Fibroblast of mammary gland (primary cell): ENCODE measurements around the gene TBL1X.

Experiments
- DNase-seq: peaks from one replicate; pipeline ENCODE4 v3.0.0-alpha.2; 2010; ENCODE audit warnings: low read depth
- H3K4me3 ChIP-seq: 2 replicates; pipeline ENCODE4 v1.5.1; 2011; ENCODE audit warnings: low read depth, mild to moderate bottlenecking, low read length, moderate library complexity; ENCODE audit not compliant: control insufficient read depth
- TF ChIP-seq, protein P1 (sequence below): conservative IDR thresholded peaks from 2 replicates; pipeline ENCODE4 v1.5.1; 2011; ENCODE audit warnings: low read depth, low read length, inconsistent platforms; ENCODE audit not compliant: control insufficient read depth, insufficient read depth

The TBL1X gene

DNA sequence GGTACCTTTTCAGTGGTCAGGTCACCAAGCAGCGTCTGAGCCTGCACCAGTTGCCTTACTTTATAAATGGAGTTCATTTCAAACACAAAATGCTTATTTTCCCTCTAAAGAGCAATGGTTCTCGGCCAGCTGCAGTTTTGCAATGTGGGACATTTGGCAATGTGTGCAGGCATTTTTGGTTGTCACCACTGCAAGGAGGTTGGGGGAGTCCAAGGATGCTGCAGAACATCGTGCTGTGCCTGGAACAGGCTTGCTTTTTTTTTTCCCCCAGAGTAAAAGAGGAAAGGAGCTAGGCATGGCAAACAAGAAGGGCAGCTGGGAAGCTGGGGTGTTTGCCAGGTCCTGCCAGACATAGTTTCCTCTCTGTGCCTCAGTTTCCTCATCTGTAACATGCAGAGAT, 185.2 kb downstream of the TBL1X start:
- no peak overlapping the region for H3K4me3 ChIP-seq
- no peak for DNase-seq
- TF ChIP-seq, protein P1, sequence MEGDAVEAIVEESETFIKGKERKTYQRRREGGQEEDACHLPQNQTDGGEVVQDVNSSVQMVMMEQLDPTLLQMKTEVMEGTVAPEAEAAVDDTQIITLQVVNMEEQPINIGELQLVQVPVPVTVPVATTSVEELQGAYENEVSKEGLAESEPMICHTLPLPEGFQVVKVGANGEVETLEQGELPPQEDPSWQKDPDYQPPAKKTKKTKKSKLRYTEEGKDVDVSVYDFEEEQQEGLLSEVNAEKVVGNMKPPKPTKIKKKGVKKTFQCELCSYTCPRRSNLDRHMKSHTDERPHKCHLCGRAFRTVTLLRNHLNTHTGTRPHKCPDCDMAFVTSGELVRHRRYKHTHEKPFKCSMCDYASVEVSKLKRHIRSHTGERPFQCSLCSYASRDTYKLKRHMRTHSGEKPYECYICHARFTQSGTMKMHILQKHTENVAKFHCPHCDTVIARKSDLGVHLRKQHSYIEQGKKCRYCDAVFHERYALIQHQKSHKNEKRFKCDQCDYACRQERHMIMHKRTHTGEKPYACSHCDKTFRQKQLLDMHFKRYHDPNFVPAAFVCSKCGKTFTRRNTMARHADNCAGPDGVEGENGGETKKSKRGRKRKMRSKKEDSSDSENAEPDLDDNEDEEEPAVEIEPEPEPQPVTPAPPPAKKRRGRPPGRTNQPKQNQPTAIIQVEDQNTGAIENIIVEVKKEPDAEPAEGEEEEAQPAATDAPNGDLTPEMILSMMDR, result no peak

DNA sequence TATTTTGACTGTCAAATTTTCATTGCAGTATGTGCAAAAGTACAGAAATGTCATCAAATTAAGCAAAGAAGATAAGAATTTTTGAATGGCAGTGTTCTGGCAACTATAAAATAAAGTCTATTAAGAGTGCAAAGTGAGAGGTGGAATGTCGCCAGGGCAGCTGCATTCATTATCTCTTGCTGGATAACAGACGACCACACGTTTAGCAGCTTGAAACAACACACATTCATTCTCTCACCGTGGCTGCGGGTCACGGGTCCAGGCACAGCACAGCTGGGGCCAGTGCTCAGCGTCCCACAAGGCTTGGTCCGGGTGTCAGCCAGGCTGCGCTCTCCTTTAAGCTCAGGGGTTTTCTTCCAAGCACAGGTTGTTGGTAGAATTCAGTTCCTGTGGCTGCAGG, 186.9 kb downstream of the TBL1X start:
- TF ChIP-seq, protein P1, result no peak
- no peak overlapping the region for H3K4me3 ChIP-seq
- no peak for DNase-seq

DNA sequence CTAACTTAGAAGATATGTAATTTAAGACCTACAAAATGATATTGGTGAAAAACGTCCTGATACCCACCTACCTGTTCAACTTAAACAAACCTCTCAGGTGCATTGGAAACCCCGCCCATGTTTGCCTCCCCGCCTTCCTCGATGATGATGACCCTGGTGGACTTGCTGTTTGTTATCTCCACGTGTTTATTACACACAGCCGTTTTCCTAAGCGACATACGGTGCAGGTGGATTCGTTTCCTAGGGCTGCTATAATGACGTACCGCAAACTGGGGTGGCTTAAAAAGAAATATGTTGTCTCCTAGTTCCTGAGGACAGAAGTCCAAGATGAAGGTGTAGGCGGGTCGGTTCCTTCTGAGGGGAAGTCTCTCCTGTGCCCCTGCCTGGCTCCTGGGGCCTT, 190.1 kb downstream of the TBL1X start:
- TF ChIP-seq, protein P1, result no peak
- no peak for DNase-seq
- H3K4me3 ChIP-seq, result no peak overlapping the region

DNA sequence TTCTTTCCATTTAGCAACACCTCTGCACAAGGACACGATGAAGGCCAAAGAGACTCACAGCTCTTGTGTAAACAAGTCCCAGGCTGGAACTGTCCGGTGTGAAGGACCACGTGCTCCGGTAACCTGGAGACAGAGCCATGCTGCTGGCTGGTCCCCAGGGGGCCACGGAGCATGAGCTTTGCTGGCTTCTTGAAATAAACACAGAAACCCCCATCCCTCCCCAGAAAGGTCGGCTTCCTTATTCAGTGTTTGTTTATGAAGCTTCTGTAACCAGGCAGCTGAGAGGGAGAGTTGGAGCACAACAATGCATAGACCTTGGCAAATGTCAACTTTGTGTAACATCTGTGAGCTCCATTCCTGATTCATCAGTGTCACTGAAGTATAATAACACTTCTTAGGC, 191.4 kb downstream of the TBL1X start:
- TF ChIP-seq, protein P1, result no peak
- no peak for DNase-seq

DNA sequence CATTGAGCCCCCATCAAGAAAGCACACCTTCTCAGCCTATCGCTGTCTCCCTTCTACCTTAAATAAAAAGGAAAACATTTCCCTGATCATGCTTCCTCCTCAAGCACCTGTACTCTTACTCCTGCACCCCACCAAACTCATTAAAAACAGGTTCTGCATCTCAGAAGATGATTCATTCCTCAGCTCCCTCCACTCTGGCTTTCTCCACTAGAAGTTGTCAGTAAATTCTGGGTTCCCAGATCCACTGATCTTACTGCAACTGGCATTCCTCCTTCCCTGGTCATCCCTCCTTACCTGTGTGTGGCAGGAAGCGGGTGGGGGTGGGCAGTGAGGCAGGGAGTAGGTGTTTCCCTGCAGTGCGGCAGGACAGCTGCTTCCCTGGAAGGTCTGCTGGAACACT, 192.0 kb downstream of the TBL1X start:
- no peak for DNase-seq
- no peak overlapping the region for H3K4me3 ChIP-seq
- TF ChIP-seq, protein P1, result no peak

More for the DNA sequence above, 191.4 kb downstream of the TBL1X start:
- no peak overlapping the region for H3K4me3 ChIP-seq

DNA sequence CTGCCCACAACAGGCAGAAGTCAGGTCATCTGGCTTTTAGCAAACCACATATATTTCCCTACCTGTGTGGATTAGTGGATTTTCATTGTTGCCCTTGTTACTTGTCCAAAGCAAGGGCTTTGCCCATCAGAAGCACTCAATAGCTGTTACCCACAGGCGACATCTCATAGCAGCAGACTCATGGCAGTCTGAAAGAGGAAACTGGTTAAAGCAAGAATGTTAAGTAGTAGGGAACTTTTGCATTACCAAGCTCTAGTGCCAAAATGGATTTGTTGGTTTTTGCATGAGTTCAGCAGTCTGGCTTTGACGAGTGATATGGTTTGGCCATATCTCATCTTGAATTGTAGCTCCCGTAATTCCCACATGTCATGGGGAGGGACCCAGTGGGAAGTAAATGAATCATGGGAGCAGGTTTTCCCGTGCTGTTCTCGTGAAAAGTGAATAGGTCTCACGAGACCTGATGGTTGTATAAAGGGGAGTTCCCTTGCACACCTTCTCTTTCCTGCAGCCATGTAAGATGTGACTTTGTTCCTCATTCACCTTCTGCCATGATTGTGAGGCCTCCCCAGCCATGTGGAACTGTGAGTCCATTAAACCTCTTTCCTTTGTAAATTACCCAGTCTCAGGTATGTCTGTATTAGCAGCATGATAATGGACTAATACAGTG, 192.9 kb downstream of the TBL1X start:
- no peak overlapping the region for H3K4me3 ChIP-seq
- DNase-seq, result no peak
- TF ChIP-seq, protein P1, result no peak

DNA sequence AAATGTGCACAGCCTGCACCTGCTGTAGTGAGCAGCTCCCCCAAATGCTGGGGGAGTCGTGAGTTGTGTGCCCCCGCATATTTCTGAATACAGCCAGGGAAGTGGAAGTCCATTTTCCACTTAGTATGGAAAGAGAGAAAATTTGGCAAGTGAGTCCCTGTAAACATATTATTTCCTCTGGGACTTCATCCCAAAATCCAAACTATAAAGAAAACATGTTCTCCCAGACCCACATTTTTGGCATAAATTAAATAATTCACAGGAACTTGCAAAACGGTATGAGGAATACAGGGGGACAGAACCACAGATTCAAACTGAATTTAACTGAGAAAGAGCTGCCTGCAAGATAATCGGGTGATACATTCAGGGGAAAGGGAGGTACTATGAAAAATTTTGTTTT, 193.6 kb downstream of the TBL1X start:
- no peak for DNase-seq
- TF ChIP-seq, protein P1, result no peak
- H3K4me3 ChIP-seq, result no peak overlapping the region
